Endothelial cell of umbilical vein (primary cell): ENCODE measurements around the gene PHLPP1. TPM values are rescaled to one million over a fixed set of nuclear protein-coding genes. Genes with fewer than 3 reads are reported as not detected.

ENCODE experiments used
- BruUV-seq: library from RNA; stranded (reverse); fragments of 400-500 nt; replicated peaks from 2 replicates; lab custom pipeline; 2021; lab: Mats Ljungman, UMichigan
- CTCF ChIA-PET: fragments of 300-600, 350-600 bp; sonication (Branson Sonifier 250); formaldehyde crosslinking; loops from one replicate; lab custom pipeline; 2021; ENCODE audit warnings: antibody characterized with exemption, inconsistent platforms; lab: Charles Lee
- POLR2A ChIA-PET: fragments of 300-600, 350-600 bp; sonication (Branson Sonifier 250); formaldehyde crosslinking; loops from one replicate; lab custom pipeline; 2021; ENCODE audit warnings: antibody characterized with exemption, inconsistent platforms; lab: Charles Lee
- DNase-seq: peaks from one replicate; pipeline ENCODE4 v3.0.0-alpha.2; 2011; ENCODE audit warnings: low read depth, low spot score
- FAIRE-seq: peaks from 2 replicates; lab custom pipeline; 2011; peaks lifted over from hg19 to GRCh38; lab: Jason Lieb, UNC
- H2AFZ ChIP-seq: 2 replicates; pipeline ENCODE4 v1.6.0; 2012; ENCODE audit warnings: low read depth, low read length, control low read depth, inconsistent platforms
- H3K27ac ChIP-seq: 2 replicates; pipeline ENCODE4 v1.5.1; 2011; ENCODE audit warnings: low read depth, mild to moderate bottlenecking, control low read depth, low read length, moderate library complexity; ENCODE audit not compliant: insufficient read depth
- H3K27me3 ChIP-seq, 2 experiments: 2 replicates each; pipeline versions ENCODE4 v1.6.0 to v1.6.1; 2011; ENCODE audit warnings: low read length in 2 of 2, mixed read lengths in 1 of 2; ENCODE audit not compliant: control insufficient read depth in 2 of 2, insufficient read depth in 2 of 2
- H3K36me3 ChIP-seq, 2 experiments: 2 replicates in 1 of 2; 3 replicates in 1 of 2; pipeline ENCODE4 v1.5.1; 2011; ENCODE audit warnings: low read length in 2 of 2, mild to moderate bottlenecking in 1 of 2, moderate library complexity in 1 of 2; ENCODE audit not compliant: control insufficient read depth in 2 of 2, insufficient read depth in 2 of 2; ENCODE audit errors: extremely low read depth in 1 of 2
- H3K4me1 ChIP-seq: 3 replicates; pipeline ENCODE4 v1.5.1; 2011; ENCODE audit warnings: mild to moderate bottlenecking, low read length; ENCODE audit not compliant: control insufficient read depth, insufficient read depth; ENCODE audit errors: extremely low read depth
- H3K4me2 ChIP-seq: 2 replicates; pipeline ENCODE4 v1.6.1; 2011; ENCODE audit warnings: low read length, control low read depth, mixed read lengths; ENCODE audit not compliant: insufficient read depth
- H3K4me3 ChIP-seq, 3 experiments: fragments of 200-600 bp in 1 of 3; sonication (generic), shearing (Covaris generic) in 1 of 3; replicated peaks in 1 of 3; 2 replicates each; pipeline ENCODE4 v1.5.1; 2011 to 2016; ENCODE audit warnings: control low read depth in 3 of 3, low read length in 3 of 3, mild to moderate bottlenecking in 2 of 3, inconsistent platforms in 1 of 3, low read depth in 1 of 3, moderate library complexity in 1 of 3; ENCODE audit not compliant: insufficient read depth in 1 of 3
- H3K79me2 ChIP-seq: 2 replicates; pipeline ENCODE4 v1.6.0; 2012; ENCODE audit warnings: low read length, inconsistent platforms; ENCODE audit not compliant: control insufficient read depth, insufficient read depth
- H3K9ac ChIP-seq: replicated peaks from 2 replicates; pipeline ENCODE3; 2011; ENCODE audit warnings: low read length, control low read depth; ENCODE audit not compliant: insufficient read depth; ENCODE audit errors: extremely low read depth
- H3K9me1 ChIP-seq: replicated peaks from 3 replicates; pipeline ENCODE4 v1.6.0; 2011; ENCODE audit warnings: mild to moderate bottlenecking, low read length; ENCODE audit not compliant: control insufficient read depth, insufficient read depth; ENCODE audit errors: extremely low read depth
- H3K9me3 ChIP-seq: replicated peaks from 2 replicates; pipeline ENCODE4 v1.5.1; 2012; ENCODE audit warnings: low read length, inconsistent platforms; ENCODE audit not compliant: control insufficient read depth, insufficient read depth
- H4K20me1 ChIP-seq: replicated peaks from 2 replicates; pipeline ENCODE3; 2011; ENCODE audit warnings: mild to moderate bottlenecking, low read length; ENCODE audit not compliant: control insufficient read depth, insufficient read depth; ENCODE audit errors: extremely low read depth
- CTCF ChIP-seq, 2 donors: IDR thresholded peaks; 1 replicate in 1 of 2; 2 replicates in 1 of 2; pipeline ENCODE4 v1.5.1; 2011; ENCODE audit warnings: low read length in 2 of 2, mild to moderate bottlenecking in 2 of 2, moderate library complexity in 2 of 2, control low read depth in 1 of 2, inconsistent platforms in 1 of 2, low read depth in 1 of 2; ENCODE audit not compliant: insufficient read depth in 1 of 2; ENCODE audit errors: extremely low read depth in 1 of 2
- EZH2 ChIP-seq: IDR thresholded peaks from 2 replicates; pipeline ENCODE4 v1.6.1; 2012; ENCODE audit warnings: borderline replicate concordance, low read depth, mild to moderate bottlenecking, moderate library complexity, low read length, inconsistent platforms; ENCODE audit not compliant: severe bottlenecking
- FOS ChIP-seq: IDR thresholded peaks from 2 replicates; pipeline ENCODE4 v1.6.1; 2011; ENCODE audit warnings: mild to moderate bottlenecking, low read length, moderate library complexity, borderline replicate concordance; ENCODE audit not compliant: insufficient read depth
- JUN ChIP-seq: IDR thresholded peaks from 2 replicates; pipeline ENCODE4 v1.6.1; 2011; ENCODE audit warnings: borderline replicate concordance, low read depth; ENCODE audit not compliant: insufficient read length, insufficient read depth
- MAX ChIP-seq: IDR thresholded peaks from 2 replicates; pipeline ENCODE4 v1.6.1; 2011; ENCODE audit not compliant: insufficient read depth, insufficient read length
- MYC ChIP-seq: IDR thresholded peaks from one replicate; pipeline ENCODE4 v1.6.1; 2011; ENCODE audit warnings: mild to moderate bottlenecking, low read depth, low read length
- POLR2AphosphoS5 ChIP-seq: IDR thresholded peaks from 2 replicates; pipeline ENCODE4 v1.6.1; 2012; ENCODE audit warnings: low read depth, mild to moderate bottlenecking, control low read depth, low read length, moderate library complexity; ENCODE audit not compliant: insufficient read depth
- dilution Hi-C: fragments of 300-500 bp; cut with MboI; formaldehyde crosslinking; loops from one replicate; pipeline ENCODE4 v1.15.0; 2019; ENCODE audit warnings: low sequenced_read_pairs; ENCODE audit not compliant: extremely low pct_ligation_motif_present
- intact Hi-C: fragments of 100-400 bp; cut with micrococcal nuclease; formaldehyde crosslinking; loops from one replicate; pipeline ENCODE4 v1.10.0; 2022
- polyA plus RNA-seq, 4 experiments: library from polyadenylated mRNA; depleted of rRNA in 3 of 4; stranded (reverse) in 3 of 4; unstranded in 1 of 4; fragments of >200 nt; gene quantifications; 2 replicates each; pipeline versions ENCODE4 v1.2.1 to v1.2.3, GENCODE V29; 2011 to 2012; ENCODE audit warnings: missing spikeins in 1 of 4
- total RNA-seq: library from RNA; stranded (reverse); gene quantifications from 2 replicates; pipeline ENCODE4 v1.2.3, GENCODE V29; 2021

Gene PHLPP1
- total and polyA plus RNA-seq, 2 donors (not counting 3 experiments of a cell fraction or from before 2014, with no cell fraction given): 4.0 to 10.8 TPM

GRCh38 chr18:62964432-62964831 lies 249.1 kb downstream of the PHLPP1 start:
- CTCF ChIA-PET: interaction anchor here (0.7 kb wide), 1 partner anchor 18 kb away, joined by 3 read pairs; no protein-coding TSS in a partner anchor
- intact Hi-C loops: no loop called here
- TF ChIP-seq FOS (no peak), EZH2 (no peak), MAX (no peak), JUN (no peak), CTCF (IDR thresholded peaks at IDR 0.05; ENCODE audit: extremely low read depth in 1 of 2, insufficient read depth in 1 of 2, low read depth in 1 of 2, low read length in 2 of 2) (no peak)
- Histone ChIP-seq H3K27ac (no peak overlapping the region), H3K27me3 (no peaks in the 10 kb centered on the region), H3K9me1 (no peaks in the 10 kb centered on the region), H3K36me3 (no peaks in the 10 kb centered on the region), H3K4me1 (no peaks in the 10 kb centered on the region), H3K79me2 (no peaks in the 10 kb centered on the region), H3K4me2 (no peak overlapping the region), H3K4me3 (no peak overlapping the region), H3K9ac (no peak overlapping the region), H3K9me3 (no peaks in the 10 kb centered on the region), H4K20me1 (no peaks in the 10 kb centered on the region), H2AFZ (no peak overlapping the region)
- DNase-seq: no peak
- no TSS peak for BruUV-seq
- dilution Hi-C loops: no loop called here
- no peak for FAIRE-seq
- POLR2A ChIA-PET: no interaction called here

- Histone ChIP-seq H3K27ac (no peak overlapping the region), H3K4me1 (no peaks in the 10 kb centered on the region), H4K20me1 (no peaks in the 10 kb centered on the region), H3K36me3 (no peaks in the 10 kb centered on the region), H3K4me2 (no peak overlapping the region), H3K9me3 (no peaks in the 10 kb centered on the region), H3K27me3 (no peaks in the 10 kb centered on the region), H3K9ac (no peak overlapping the region), H3K79me2 (no peaks in the 10 kb centered on the region), H3K9me1 (no peaks in the 10 kb centered on the region), H2AFZ (no peak overlapping the region), H3K4me3 (no peak overlapping the region)
- dilution Hi-C loops: no loop called here
- intact Hi-C loops: no loop called here
- DNase-seq (no peak), FAIRE-seq (no peak)
- POLR2A ChIA-PET: no interaction called here
- CTCF ChIA-PET: interaction anchor here (1.0 to 2.4 kb wide), 4 partner anchors 9 to 252 kb away, joined by 3 to 10 read pairs (median 6); partner anchors contain the start of gene PHLPP1
- TF ChIP-seq JUN (no peak), POLR2AphosphoS5 (no peak), MYC (no peak), FOS (no peak), CTCF (IDR thresholded peaks at IDR 0.05; ENCODE audit: extremely low read depth in 1 of 2, insufficient read depth in 1 of 2, low read depth in 1 of 2, low read length in 2 of 2) (no peak), MAX (no peak)
- no TSS peak for BruUV-seq
Observed at GRCh38 chr18:62967089-62967488, 251.7 kb downstream of the PHLPP1 start.
